A549 (cell line): Measurements from ENCODE around the gene GBF1. TPM values are rescaled to one million over a fixed set of nuclear protein-coding genes. Genes with fewer than 3 reads are reported as not detected.
A peak's percentile ranks its signal among the peaks of the same experiment; 100 is the strongest.

Source experiments
- ATAC-seq, 2 experiments: fragments of 200-7000 bp in 1 of 2; fragments of >200 bp in 1 of 2; cut with Nextera tagmentation in 1 of 2; cut with Tn5 transposase in 1 of 2; 3 replicates each; pipeline versions ENCODE4 v1.8.0 to v1.9.1; 2018 to 2020; ENCODE audit warnings: mild to moderate bottlenecking in 1 of 2, moderate library complexity in 1 of 2
- CTCF ChIA-PET: fragments of 300-600 bp; sonication (Branson Sonifier 250); formaldehyde crosslinking; extraction: SDS; loops from one replicate; lab custom pipeline; 2021; ENCODE audit warnings: antibody characterized with exemption, inconsistent platforms; lab: Yijun Ruan, JAX
- POLR2A ChIA-PET: fragments of 350-600 bp; formaldehyde crosslinking; extraction: SDS; loops from one replicate; lab custom pipeline; 2021; ENCODE audit warnings: antibody characterized with exemption, inconsistent platforms; lab: Yijun Ruan, JAX
- DNase-seq, 2 experiments: peaks; one replicate each; pipeline versions ENCODE4 v3.0.0 to v3.0.0-alpha.2; 2011 to 2016; ENCODE audit warnings: low read depth in 1 of 2, low spot score in 1 of 2
- FAIRE-seq: peaks from 2 replicates; lab custom pipeline; 2011; peaks lifted over from hg19 to GRCh38; lab: Jason Lieb, UNC
- H3K27ac ChIP-seq, 2 experiments: fragments of >200 bp; sonication (Bioruptor Twin); formaldehyde crosslinking; 3 replicates each; pipeline ENCODE4 v1.5.1; 2016 to 2017
- H3K4me1 ChIP-seq: fragments of >200 bp; sonication (Bioruptor Twin); formaldehyde crosslinking; 3 replicates; pipeline ENCODE4 v1.6.1; 2016
- H3K4me2 ChIP-seq: fragments of >200 bp; sonication (Bioruptor Twin); formaldehyde crosslinking; 3 replicates; pipeline ENCODE4 v1.6.1; 2016
- H3K4me3 ChIP-seq: fragments of >200 bp; sonication (Bioruptor Twin); formaldehyde crosslinking; 3 replicates; pipeline ENCODE4 v1.5.1; 2016
- H3K9me3 ChIP-seq: fragments of >200 bp; sonication (Bioruptor Twin); formaldehyde crosslinking; 3 replicates; pipeline ENCODE4 v1.6.1; 2016
- BCL3 ChIP-seq: fragments of >200 bp; sonication (Bioruptor Twin); formaldehyde crosslinking; IDR thresholded peaks from 3 replicates; pipeline ENCODE4 v1.6.1; 2016
- BHLHE40 ChIP-seq: IDR thresholded peaks from 2 replicates; pipeline ENCODE4 v1.6.1; 2012; ENCODE audit warnings: low read depth, low read length, inconsistent platforms
- CBX2 ChIP-seq: fragments of 200-600 bp; sonication (generic); IDR thresholded peaks from 2 replicates; pipeline ENCODE4 v1.6.1; 2016; ENCODE audit warnings: low read depth, mild to moderate bottlenecking, borderline replicate concordance
- CEBPB ChIP-seq, 2 experiments: fragments of >200 bp in 1 of 2; sonication (Bioruptor Twin) in 1 of 2; formaldehyde crosslinking in 1 of 2; IDR thresholded peaks; 2 replicates each; pipeline ENCODE4 v1.6.1; 2012 to 2016
- E2F6 ChIP-seq: IDR thresholded peaks from 2 replicates; pipeline ENCODE4 v1.6.1; 2012; ENCODE audit warnings: low read depth, borderline replicate concordance
- ELK1 ChIP-seq: fragments of 150-350 bp; IDR thresholded peaks from 2 replicates; pipeline ENCODE4 v1.6.1; 2014; ENCODE audit warnings: low read depth, mild to moderate bottlenecking, low read length
- ESRRA ChIP-seq: fragments of 150-350 bp; IDR thresholded peaks from 2 replicates; pipeline ENCODE4 v1.6.1; 2014; ENCODE audit warnings: mild to moderate bottlenecking, low read length, borderline replicate concordance
- FOSB ChIP-seq: fragments of 250-450 bp; sonication (Bioruptor Pico); IDR thresholded peaks from 2 replicates; pipeline ENCODE4 v1.5.0; 2020; ENCODE audit warnings: mild to moderate bottlenecking, moderate library complexity
- FOXS1 ChIP-seq: fragments of 250-450 bp; sonication (Bioruptor Pico); IDR thresholded peaks from 2 replicates; pipeline ENCODE4 v1.5.0; 2020; ENCODE audit warnings: mild to moderate bottlenecking, moderate library complexity
- GATA3 ChIP-seq: IDR thresholded peaks from 2 replicates; pipeline ENCODE4 v1.6.1; 2012; ENCODE audit warnings: borderline replicate concordance
- HDAC2 ChIP-seq: fragments of 200-600 bp; sonication (generic); IDR thresholded peaks from 2 replicates; pipeline ENCODE4 v1.6.1; 2016
- HOXA7 ChIP-seq: fragments of 250-450 bp; sonication (Bioruptor Pico); IDR thresholded peaks from 2 replicates; pipeline ENCODE4 v1.5.0; 2020; ENCODE audit warnings: mild to moderate bottlenecking, moderate library complexity
- JUN ChIP-seq, 2 experiments: fragments of >200 bp; sonication (Bioruptor Twin); formaldehyde crosslinking; IDR thresholded peaks; 2 replicates in 1 of 2; 3 replicates in 1 of 2; pipeline ENCODE4 v1.6.1; 2016 to 2017
- MAZ ChIP-seq: fragments of 150-350 bp; IDR thresholded peaks from 2 replicates; pipeline ENCODE4 v1.6.1; 2014; ENCODE audit warnings: antibody characterized with exemption, low read depth, low read length, borderline replicate concordance
- PBX3 ChIP-seq: IDR thresholded peaks from 2 replicates; pipeline ENCODE4 v1.6.1; 2012
- POLR2A ChIP-seq: IDR thresholded peaks from 2 replicates; pipeline ENCODE4 v1.6.1; 2012; ENCODE audit warnings: mild to moderate bottlenecking, low read length
- RAD21 ChIP-seq, 2 experiments: fragments of >200 bp in 1 of 2; sonication (Bioruptor Twin) in 1 of 2; formaldehyde crosslinking in 1 of 2; IDR thresholded peaks in 1 of 2; conservative IDR thresholded peaks in 1 of 2; 2 replicates in 1 of 2; 3 replicates in 1 of 2; pipeline ENCODE4 v1.6.1; 2012 to 2018; ENCODE audit warnings: inconsistent platforms in 1 of 2
- RARB ChIP-seq: fragments of 250-450 bp; sonication (Bioruptor Pico); IDR thresholded peaks from 2 replicates; pipeline ENCODE4 v1.8.0; 2021; ENCODE audit warnings: mild to moderate bottlenecking, moderate library complexity
- REST ChIP-seq: fragments of 200-600 bp; sonication (generic); IDR thresholded peaks from 2 replicates; pipeline ENCODE4 v1.6.1; 2016; ENCODE audit warnings: antibody characterized with exemption, mild to moderate bottlenecking, moderate library complexity
- TFCP2L1 ChIP-seq: fragments of 250-450 bp; sonication (Bioruptor Pico); IDR thresholded peaks from 2 replicates; pipeline ENCODE4 v1.5.0; 2021; ENCODE audit warnings: mild to moderate bottlenecking
- TP53 ChIP-seq: fragments of 250-450 bp; sonication (Bioruptor Pico); IDR thresholded peaks from 2 replicates; pipeline ENCODE4 v1.5.0; 2021; ENCODE audit warnings: mild to moderate bottlenecking, moderate library complexity
- WGBS: methylation state at CpG from one replicate; pipeline ENCODE4 v1.1.6; 2017; ENCODE audit errors: missing lambda C conversion rate; 5-methylcytosine and 5-hydroxymethylcytosine counted together
- polyA plus RNA-seq, 4 experiments: library from polyadenylated mRNA; depleted of rRNA in 3 of 4; stranded (reverse); fragments of >200 nt; fragmentation: RNase III in 1 of 4; extraction: RNeasy Plus Mini Kit Qiagen cat#74134 plus additional on column Dnase treatment in 1 of 4; gene quantifications; 2 replicates in 3 of 4; 3 replicates in 1 of 4; pipeline ENCODE4 v1.2.3, GENCODE V29; 2011 to 2017

The GBF1 gene
- polyA plus RNA-seq, 2 of the 4 experiments (the other 2 are of a cell fraction): 20.4 to 21.3 TPM

- Histone ChIP-seq H3K27ac (no peak overlapping the region), H3K4me3 (no peak overlapping the region), H3K9me3 (no peaks in the 10 kb centered on the region), H3K4me2 (no peak overlapping the region), H3K4me1 (no peaks in the 10 kb centered on the region)
- POLR2A ChIA-PET: no interaction called here
- TF ChIP-seq CBX2 (no peak), RARB (no peak), FOSB (CRISPR knock-in tag) (no peak), REST (no peak), MAZ (no peak)
- peak in 1 of 2 experiments; percentile 40; a peak in 3 of 6 replicates for ATAC-seq
- CTCF ChIA-PET: interaction anchor here (1.0 to 3.5 kb wide), 3 partner anchors 12 to 50 kb away, joined by 3 to 17 read pairs (median 3); no protein-coding TSS in a partner anchor
- no peak for DNase-seq
- no peak for FAIRE-seq
- WGBS: 44% methylated on average over 3 of the region's 3 CpGs
These were observed 35.2 kb downstream of the GBF1 start for GRCh38 chr10:102280397-102281101.

GRCh38 chr10:102281102-102281487 lies 35.8 kb downstream of the GBF1 start:
- no peaks in the 10 kb centered on the region for H3K9me3 ChIP-seq
- POLR2A ChIA-PET: no interaction called here
- H3K4me3 ChIP-seq: no peak overlapping the region
- no peaks in the 10 kb centered on the region for H3K4me1 ChIP-seq
- no peak overlapping the region for H3K4me2 ChIP-seq
- no peak for FAIRE-seq
- WGBS: 88% methylated on average over 3 of the region's 3 CpGs
- TF ChIP-seq TP53 (CRISPR knock-in tag) (no peak), RAD21 (conservative IDR thresholded peaks at IDR 0.05 in 1 of 2, IDR thresholded peaks at IDR 0.05 in 1 of 2) (no peak), HOXA7 (CRISPR knock-in tag) (no peak), ESRRA (no peak), PBX3 (no peak), E2F6 (no peak), ELK1 (no peak), FOXS1 (CRISPR knock-in tag) (no peak), TFCP2L1 (CRISPR knock-in tag) (no peak), BHLHE40 (no peak), POLR2A (no peak), FOSB (CRISPR knock-in tag) (no peak), JUN (IDR thresholded peaks at IDR 0.05) (no peak), GATA3 (no peak), BCL3 (no peak), CEBPB (IDR thresholded peaks at IDR 0.05) (no peak), HDAC2 (no peak), CBX2 (no peak)
- no peak overlapping the region for H3K27ac ChIP-seq
- no peak for DNase-seq
- CTCF ChIA-PET: no interaction called here
- no peak for ATAC-seq
